Measurements from ENCODE around the gene TARP.

The TARP gene

DNA sequence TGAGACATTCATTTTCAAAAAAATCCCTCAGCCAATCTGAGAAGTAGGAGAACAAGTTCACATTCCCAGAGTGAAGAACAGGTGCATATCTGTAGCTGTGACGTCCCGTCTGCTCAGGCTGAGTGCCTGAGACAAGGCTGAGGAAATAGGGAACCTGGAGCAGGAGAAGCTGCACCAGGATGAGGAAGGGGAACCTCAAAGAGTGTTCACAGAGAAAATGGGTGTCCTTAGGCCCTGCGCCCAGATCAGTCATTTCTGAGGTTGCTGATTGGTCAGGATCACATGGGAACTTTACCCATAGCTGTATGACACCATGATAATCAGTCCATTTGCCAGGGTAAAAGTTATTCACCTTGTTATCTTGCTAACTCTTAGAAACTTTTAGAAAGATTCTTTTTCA is 34.2 kb upstream of the TARP start:
- TF ChIP-seq, protein P1, sequence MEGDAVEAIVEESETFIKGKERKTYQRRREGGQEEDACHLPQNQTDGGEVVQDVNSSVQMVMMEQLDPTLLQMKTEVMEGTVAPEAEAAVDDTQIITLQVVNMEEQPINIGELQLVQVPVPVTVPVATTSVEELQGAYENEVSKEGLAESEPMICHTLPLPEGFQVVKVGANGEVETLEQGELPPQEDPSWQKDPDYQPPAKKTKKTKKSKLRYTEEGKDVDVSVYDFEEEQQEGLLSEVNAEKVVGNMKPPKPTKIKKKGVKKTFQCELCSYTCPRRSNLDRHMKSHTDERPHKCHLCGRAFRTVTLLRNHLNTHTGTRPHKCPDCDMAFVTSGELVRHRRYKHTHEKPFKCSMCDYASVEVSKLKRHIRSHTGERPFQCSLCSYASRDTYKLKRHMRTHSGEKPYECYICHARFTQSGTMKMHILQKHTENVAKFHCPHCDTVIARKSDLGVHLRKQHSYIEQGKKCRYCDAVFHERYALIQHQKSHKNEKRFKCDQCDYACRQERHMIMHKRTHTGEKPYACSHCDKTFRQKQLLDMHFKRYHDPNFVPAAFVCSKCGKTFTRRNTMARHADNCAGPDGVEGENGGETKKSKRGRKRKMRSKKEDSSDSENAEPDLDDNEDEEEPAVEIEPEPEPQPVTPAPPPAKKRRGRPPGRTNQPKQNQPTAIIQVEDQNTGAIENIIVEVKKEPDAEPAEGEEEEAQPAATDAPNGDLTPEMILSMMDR (IDR thresholded peaks at IDR 0.05) = no peak
- TF ChIP-seq POLR2A (IDR thresholded peaks at IDR 0.05) = no peak
- no peaks in the 10 kb centered on the region for H3K4me1 ChIP-seq (replicated peaks in 1 of 2)
- no peak for DNase-seq
- intact Hi-C loops (cut with DNase I) = no loop called here
- 73 to 83% (median 83%) methylated on average over 3 of the region's 3 CpGs for WGBS, 4 donors
- H3K36me3 ChIP-seq (replicated peaks in 1 of 2) = no peaks in the 10 kb centered on the region
- no peak overlapping the region for H3K27ac ChIP-seq
- no peaks in the 10 kb centered on the region for H3K9me3 ChIP-seq (replicated peaks in 1 of 3)
- H3K27me3 ChIP-seq = no peaks in the 10 kb centered on the region
- no peak overlapping the region for H3K4me3 ChIP-seq

DNA sequence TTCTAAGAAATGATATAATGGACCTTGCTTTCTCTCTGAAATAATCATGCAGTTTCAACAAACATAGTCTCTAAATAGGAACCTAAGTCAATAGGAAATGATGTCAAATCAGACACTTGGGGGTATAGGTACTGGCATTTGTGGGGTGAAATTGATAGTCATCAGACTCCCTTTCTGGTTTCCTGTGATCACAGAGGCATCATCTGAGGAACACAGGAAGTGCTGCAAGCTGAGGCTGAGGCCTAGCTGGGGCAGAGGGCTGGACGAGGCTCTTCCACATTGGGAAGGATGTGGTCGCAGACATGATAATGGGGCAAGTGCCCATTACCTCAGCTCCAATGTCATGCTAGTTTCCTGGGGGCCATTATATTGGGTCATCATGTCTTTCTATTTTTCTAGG is 33.5 kb upstream of the TARP start:
- no peak for DNase-seq
- Histone ChIP-seq H3K4me1 (replicated peaks in 1 of 2) (no peaks in the 10 kb centered on the region), H3K27me3 (no peaks in the 10 kb centered on the region), H3K9me3 (replicated peaks in 1 of 3) (no peaks in the 10 kb centered on the region), H3K4me3 (no peak overlapping the region), H3K36me3 (replicated peaks in 1 of 2) (no peaks in the 10 kb centered on the region), H3K27ac (no peak overlapping the region)
- intact Hi-C loops (cut with DNase I) = no loop called here
- TF ChIP-seq, protein P1 (IDR thresholded peaks at IDR 0.05) = no peak
- no peak for TF ChIP-seq POLR2A (IDR thresholded peaks at IDR 0.05)
- WGBS, 4 donors = 66 to 87% (median 79%) methylated on average over 2 of the region's 2 CpGs

DNA sequence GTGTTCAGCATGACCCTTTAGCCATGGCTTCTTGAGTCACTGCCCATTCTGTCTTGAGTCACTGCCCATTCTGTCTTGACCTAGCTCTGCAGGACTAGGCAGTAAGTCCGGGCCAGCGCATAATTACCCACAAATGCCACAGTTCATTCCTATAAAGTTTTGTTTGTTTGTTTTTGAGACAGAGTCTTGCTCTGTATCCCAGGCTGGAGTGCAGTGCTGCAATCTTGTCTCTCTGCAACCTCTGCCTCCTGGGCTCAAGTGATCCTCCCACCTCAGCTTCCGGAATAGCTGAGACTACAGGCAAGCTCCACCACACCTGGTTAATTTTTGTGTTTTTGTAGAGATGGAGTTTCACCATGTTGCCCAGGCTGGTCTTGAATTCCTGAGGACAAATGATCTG is 32.7 kb upstream of the TARP start:
- no peaks in the 10 kb centered on the region for H3K9me3 ChIP-seq (replicated peaks in 1 of 3)
- H3K4me1 ChIP-seq (replicated peaks in 1 of 2) = no peaks in the 10 kb centered on the region
- no peaks in the 10 kb centered on the region for H3K27me3 ChIP-seq
- TF ChIP-seq, protein P1 (IDR thresholded peaks at IDR 0.05) = no peak
- TF ChIP-seq POLR2A (IDR thresholded peaks at IDR 0.05) = no peak
- no peak for DNase-seq
- intact Hi-C loops (cut with DNase I) = no loop called here
- WGBS, 4 donors = 67 to 77% (median 74%) methylated on average over 2 to 3 of the region's 3 CpGs
- H3K36me3 ChIP-seq (replicated peaks in 1 of 2) = no peaks in the 10 kb centered on the region
- H3K27ac ChIP-seq = no peak overlapping the region
- no peak overlapping the region for H3K4me3 ChIP-seq

DNA sequence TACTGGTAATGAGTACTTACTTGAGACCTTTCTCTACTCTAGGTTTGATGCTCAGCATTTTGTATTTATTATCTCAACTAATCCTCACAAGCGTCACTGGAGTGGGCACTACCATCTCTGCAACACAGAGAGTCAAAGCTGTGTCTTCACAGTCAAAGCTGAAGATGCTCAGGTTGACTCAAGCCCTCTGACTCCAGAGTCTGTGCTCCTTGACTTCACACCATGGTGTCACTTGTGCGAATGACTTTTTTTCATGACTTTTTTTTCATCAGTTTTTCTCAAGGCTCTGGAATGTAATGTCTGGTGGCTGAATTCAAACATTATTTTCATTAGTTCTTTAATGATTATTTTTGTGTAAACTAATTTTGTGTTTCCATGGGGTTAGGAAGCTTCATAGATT is 30.4 kb upstream of the TARP start:
- no peak for TF ChIP-seq POLR2A (IDR thresholded peaks at IDR 0.05)
- TF ChIP-seq, protein P1 (IDR thresholded peaks at IDR 0.05) = no peak
- DNase-seq = no peak
- H3K27me3 ChIP-seq = no peaks in the 10 kb centered on the region
- no peaks in the 10 kb centered on the region for H3K36me3 ChIP-seq (replicated peaks in 1 of 2)
- 82 to 89% (median 86%) methylated on average over 2 of the region's 2 CpGs for WGBS, 4 donors
- H3K27ac ChIP-seq = no peak overlapping the region
- no peak overlapping the region for H3K4me3 ChIP-seq
- no peaks in the 10 kb centered on the region for H3K4me1 ChIP-seq (replicated peaks in 1 of 2)
- intact Hi-C loops (cut with DNase I) = no loop called here
- H3K9me3 ChIP-seq (replicated peaks in 1 of 3) = no peaks in the 10 kb centered on the region
